BLaER1 (cell line): ENCODE measurements around the gene SNED1.
"Not testable (repeated sequence)": the region's sequence is repeated elsewhere in the genome, so short reads cannot be mapped to it uniquely, and the experiment has no call there.

Source experiments
- H3K27ac ChIP-seq: shearing (Covaris generic); formaldehyde crosslinking; 2 replicates; pipeline ENCODE4 v1.8.1; 2022
- H3K27me3 ChIP-seq: shearing (Covaris generic); formaldehyde crosslinking; 2 replicates; pipeline ENCODE4 v1.8.1; 2022
- H3K36me3 ChIP-seq: shearing (Covaris generic); formaldehyde crosslinking; 2 replicates; pipeline ENCODE4 v1.8.1; 2022
- H3K4me1 ChIP-seq: shearing (Covaris generic); formaldehyde crosslinking; 2 replicates; pipeline ENCODE4 v1.8.1; 2022
- H3K4me2 ChIP-seq: shearing (Covaris generic); formaldehyde crosslinking; 2 replicates; pipeline ENCODE4 v1.8.1; 2022
- H3K4me3 ChIP-seq: shearing (Covaris generic); formaldehyde crosslinking; 2 replicates; pipeline ENCODE4 v1.8.1; 2022
- H3K9ac ChIP-seq: shearing (Covaris generic); formaldehyde crosslinking; 2 replicates; pipeline ENCODE4 v1.8.1; 2022
- H3K9me3 ChIP-seq: shearing (Covaris generic); formaldehyde crosslinking; 2 replicates; pipeline ENCODE4 v1.8.1; 2022
- H4K20me1 ChIP-seq: shearing (Covaris generic); formaldehyde crosslinking; 2 replicates; pipeline ENCODE4 v1.8.1; 2022
- Cebpa-rat ChIP-seq: shearing (Covaris generic); IDR thresholded peaks from 2 replicates; pipeline ENCODE4 v1.8.1; 2022

SNED1 gene

GRCh38 chr2:241099246-241099645, 100.8 kb downstream of the SNED1 start:
- no peak for TF ChIP-seq Cebpa-rat
- Histone ChIP-seq H3K27ac (no peak overlapping the region), H3K27me3 (no peaks in the 10 kb centered on the region), H4K20me1 (peaks cover 40% of the 10 kb centered on the region), H3K4me1 (peaks cover 43% of the 10 kb centered on the region), H3K9ac (no peak overlapping the region), H3K36me3 (peaks cover 64% of the 10 kb centered on the region), H3K4me2 (no peak overlapping the region), H3K9me3 (no peaks in the 10 kb centered on the region), H3K4me3 (no peak overlapping the region)

GRCh38 chr2:241102239-241102803, 103.9 kb downstream of the SNED1 start, which contains the start of gene MTERF4:
Gene MTERF4, minus strand, starts transcription at chr2:241102287. Its CDS starts 14 bp downstream, at chr2:241102273.
- peak within 1 kb of the TSS; percentile 91 for H3K27ac ChIP-seq
- peak within 1 kb of the TSS; percentile 97 for H3K4me2 ChIP-seq
- H3K4me1 ChIP-seq, result peaks cover 46% of the 10 kb centered on the region
- H3K9ac ChIP-seq, result peak within 1 kb of the TSS; percentile 89
- TF ChIP-seq Cebpa-rat, result no peak
- peak within 1 kb of the TSS; percentile 85 for H3K4me3 ChIP-seq
- H3K36me3 ChIP-seq, result peaks cover 49% of the 10 kb centered on the region
- no peaks in the 10 kb centered on the region for H3K9me3 ChIP-seq
- peaks cover 23% of the 10 kb centered on the region for H4K20me1 ChIP-seq
- H3K27me3 ChIP-seq, result no peaks in the 10 kb centered on the region

- Histone ChIP-seq H3K4me3 (peak overlapping the region; percentile 85), H3K9me3 (no peaks in the 10 kb centered on the region), H3K27ac (peak overlapping the region; percentile 91), H3K27me3 (no peaks in the 10 kb centered on the region), H3K9ac (peak overlapping the region; percentile 89), H3K4me1 (peaks cover 48% of the 10 kb centered on the region), H4K20me1 (peaks cover 15% of the 10 kb centered on the region), H3K36me3 (peaks cover 49% of the 10 kb centered on the region), H3K4me2 (peak overlapping the region; percentile 97)
- no peak for TF ChIP-seq Cebpa-rat
Measured at GRCh38 chr2:241103176-241103595, 104.8 kb downstream of the SNED1 start.

GRCh38 chr2:241104611-241105010, 106.2 kb downstream of the SNED1 start:
- not testable (repeated sequence) for H3K9ac ChIP-seq, H3K27ac ChIP-seq, H3K4me2 ChIP-seq, H3K4me3 ChIP-seq, H3K27me3 ChIP-seq, H4K20me1 ChIP-seq, H3K9me3 ChIP-seq
- H3K4me1 ChIP-seq, result peaks cover 59% of the 10 kb centered on the region
- H3K36me3 ChIP-seq, result peaks cover 45% of the 10 kb centered on the region

GRCh38 chr2:241105641-241106040, 107.2 kb downstream of the SNED1 start:
- H3K9me3 ChIP-seq, result no peaks in the 10 kb centered on the region
- H3K27ac ChIP-seq, result no peak overlapping the region
- peaks cover 41% of the 10 kb centered on the region for H3K36me3 ChIP-seq
- H4K20me1 ChIP-seq, result no peaks in the 10 kb centered on the region
- H3K4me2 ChIP-seq, result peak overlapping the region; percentile 49
- peaks cover 60% of the 10 kb centered on the region for H3K4me1 ChIP-seq
- H3K27me3 ChIP-seq, result no peaks in the 10 kb centered on the region
- TF ChIP-seq Cebpa-rat, result no peak
- H3K4me3 ChIP-seq, result no peak overlapping the region
- peak overlapping the region; percentile 36; the same call in 1 of the 2 replicates for H3K9ac ChIP-seq

GRCh38 chr2:241107031-241107783, 108.8 kb downstream of the SNED1 start:
- Histone ChIP-seq H3K36me3 (peaks cover 44% of the 10 kb centered on the region), H3K4me2 (no peak overlapping the region), H3K4me1 (peaks cover 65% of the 10 kb centered on the region), H3K4me3 (no peak overlapping the region), H3K9me3 (no peaks in the 10 kb centered on the region), H3K9ac (no peak overlapping the region), H3K27me3 (no peaks in the 10 kb centered on the region), H4K20me1 (no peaks in the 10 kb centered on the region), H3K27ac (no peak overlapping the region)
- TF ChIP-seq Cebpa-rat, result no peak

- Histone ChIP-seq H3K9ac (no peak overlapping the region), H3K27me3 (no peaks in the 10 kb centered on the region), H3K36me3 (peaks cover 54% of the 10 kb centered on the region), H3K9me3 (no peaks in the 10 kb centered on the region), H3K27ac (peak overlapping the region; percentile 20; the same call in 1 of the 2 replicates), H4K20me1 (no peaks in the 10 kb centered on the region), H3K4me3 (no peak overlapping the region), H3K4me2 (peak overlapping the region; percentile 64), H3K4me1 (peaks cover 61% of the 10 kb centered on the region)
- no peak for TF ChIP-seq Cebpa-rat
Measured at GRCh38 chr2:241108271-241109209, 110.1 kb downstream of the SNED1 start.

GRCh38 chr2:241109210-241110088, 111.0 kb downstream of the SNED1 start:
- no peak overlapping the region for H3K4me3 ChIP-seq
- no peaks in the 10 kb centered on the region for H3K27me3 ChIP-seq
- peak overlapping the region; percentile 64 for H3K4me2 ChIP-seq
- H3K27ac ChIP-seq, result no peak overlapping the region
- H3K4me1 ChIP-seq, result peaks cover 58% of the 10 kb centered on the region
- H3K9ac ChIP-seq, result no peak overlapping the region
- no peaks in the 10 kb centered on the region for H4K20me1 ChIP-seq
- TF ChIP-seq Cebpa-rat, result no peak
- H3K9me3 ChIP-seq, result no peaks in the 10 kb centered on the region
- H3K36me3 ChIP-seq, result peaks cover 63% of the 10 kb centered on the region

- Histone ChIP-seq H4K20me1 (no peaks in the 10 kb centered on the region), H3K4me3 (no peak overlapping the region), H3K9me3 (no peaks in the 10 kb centered on the region), H3K27ac (peak overlapping the region; percentile 59), H3K9ac (no peak overlapping the region), H3K4me1 (peaks cover 56% of the 10 kb centered on the region), H3K4me2 (peak overlapping the region; percentile 68), H3K36me3 (peaks cover 70% of the 10 kb centered on the region), H3K27me3 (no peaks in the 10 kb centered on the region)
- no peak for TF ChIP-seq Cebpa-rat
Measured at GRCh38 chr2:241110089-241110606, 111.7 kb downstream of the SNED1 start.
